HG02623 (cell line): ENCODE results near the gene LRTM2.

Experiments
- ATAC-seq: cut with Tn5 transposase; IDR thresholded peaks from one replicate; pipeline ENCODE4 v1.9.1; 2021; ENCODE audit warnings: moderate library complexity; ENCODE audit not compliant: unreplicated experiment

The LRTM2 gene

DNA sequence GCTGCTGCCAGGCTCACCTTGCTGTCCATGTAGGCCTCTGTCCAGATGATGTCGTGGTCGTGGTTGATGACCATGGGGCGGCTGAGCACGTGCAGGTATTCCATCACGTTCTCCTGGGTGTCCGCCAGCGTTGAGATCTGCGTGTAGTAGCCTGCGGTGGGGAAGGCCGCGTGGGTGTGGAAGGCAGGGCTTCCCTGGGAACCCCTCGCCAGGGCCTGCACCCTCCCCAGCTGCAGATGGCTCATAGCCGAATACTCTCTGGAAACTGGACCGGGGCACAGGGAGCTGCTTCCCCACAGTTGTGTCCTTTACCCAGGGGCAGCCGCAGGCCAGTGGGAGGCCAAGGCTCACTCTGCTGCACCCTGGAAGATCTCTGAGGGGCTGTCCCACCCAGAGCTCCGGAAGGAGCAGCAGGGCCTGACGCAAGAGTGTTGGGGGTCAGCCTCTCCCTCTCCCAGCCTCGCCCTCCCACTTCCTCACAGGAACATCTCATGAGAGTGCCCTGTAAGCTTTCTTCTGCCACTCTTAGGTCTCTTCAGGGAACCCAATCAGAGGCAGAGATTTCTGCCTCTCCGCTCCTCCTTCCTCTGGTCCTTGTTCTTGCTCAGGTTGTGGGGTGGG lies 62.6 kb downstream of the LRTM2 start:
- no peak for ATAC-seq

GRCh38 chr12:1883513-1883912 lies 63.1 kb downstream of the LRTM2 start:
- ATAC-seq, result no peak

DNA sequence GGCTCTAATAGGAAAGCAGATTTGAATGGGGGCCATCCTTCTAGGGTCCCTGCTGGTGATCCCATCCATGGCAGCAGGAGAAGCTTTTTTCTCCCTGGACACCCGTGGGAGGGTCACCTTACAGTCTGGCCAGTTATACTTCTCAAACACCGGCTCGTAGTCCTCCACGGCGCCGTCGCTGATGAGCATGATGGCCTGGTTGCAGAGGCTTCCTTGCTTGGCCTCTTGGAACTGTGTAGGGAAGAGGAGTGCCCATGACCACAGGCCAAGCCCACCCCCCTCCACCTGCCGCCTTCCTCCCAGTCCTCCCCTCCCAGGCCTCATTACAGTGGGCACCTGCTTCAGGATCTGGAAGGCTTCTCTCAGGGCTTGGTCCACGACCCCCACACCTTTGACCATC lies 64.3 kb downstream of the LRTM2 start:
- no peak for ATAC-seq

- ATAC-seq, result no peak
Observed at GRCh38 chr12:1885082-1885596, 64.8 kb downstream of the LRTM2 start.

DNA sequence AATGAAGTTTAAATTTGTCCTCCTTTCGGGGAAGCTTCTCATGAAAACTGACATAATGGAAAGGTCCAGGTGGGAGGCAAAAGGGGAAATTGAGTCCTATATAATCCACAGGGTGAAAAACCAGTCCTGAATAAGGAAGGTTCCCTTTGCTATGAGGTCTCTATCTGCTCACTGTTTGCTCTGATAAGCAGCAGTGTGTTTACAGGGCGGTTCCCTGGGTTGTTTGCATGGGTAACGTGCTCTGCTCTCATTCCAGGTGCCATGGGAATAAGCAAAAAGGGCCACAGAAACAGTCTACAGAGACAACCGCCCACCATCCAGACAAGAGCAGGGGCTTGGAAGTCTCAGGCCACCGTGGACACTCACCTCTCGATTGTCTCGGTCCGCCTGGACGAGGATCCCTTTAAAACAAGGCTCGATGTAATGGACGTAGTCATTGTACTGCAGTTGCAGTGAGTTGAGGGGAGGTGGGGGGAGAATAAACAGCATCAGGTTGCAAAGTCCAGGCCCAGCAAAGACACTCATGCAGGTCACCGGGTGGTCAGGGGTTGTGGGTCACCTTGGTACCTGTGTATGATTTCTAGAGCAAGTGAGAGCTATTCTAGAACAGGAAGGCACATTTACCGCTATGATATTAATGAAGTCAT lies 65.4 kb downstream of the LRTM2 start:
- no peak for ATAC-seq
